ENCODE results near the gene ATP10B.

ATP10B gene

GRCh38 chr5:160556846-160557245 is 295.2 kb downstream of the ATP10B start:
- H3K4me3 ChIP-seq (replicated peaks; ENCODE audit: low read depth, low read length), result no peak overlapping the region
- H3K27me3 ChIP-seq (replicated peaks; ENCODE audit: control insufficient read depth, insufficient read depth, low read length), result no peaks in the 10 kb centered on the region
- no peak for DNase-seq (ENCODE audit: extremely low read depth, insufficient read length)
- no peak for TF ChIP-seq CTCF (IDR thresholded peaks at IDR 0.05; ENCODE audit: insufficient read depth, low read length, poor library complexity, severe bottlenecking)
- no peaks in the 10 kb centered on the region for H3K36me3 ChIP-seq (ENCODE audit: control insufficient read depth, insufficient read depth, low read length)

GRCh38 chr5:160555971-160556631 is 295.9 kb downstream of the ATP10B start:
- TF ChIP-seq CTCF (IDR thresholded peaks at IDR 0.05; ENCODE audit: insufficient read depth, low read length, poor library complexity, severe bottlenecking), result no peak
- H3K36me3 ChIP-seq (ENCODE audit: control insufficient read depth, insufficient read depth, low read length), result no peaks in the 10 kb centered on the region
- no peak overlapping the region for H3K4me3 ChIP-seq (replicated peaks; ENCODE audit: low read depth, low read length)
- no peak for DNase-seq (ENCODE audit: extremely low read depth, insufficient read length)
- no peaks in the 10 kb centered on the region for H3K27me3 ChIP-seq (replicated peaks; ENCODE audit: control insufficient read depth, insufficient read depth, low read length)

- Histone ChIP-seq H3K27me3 (replicated peaks; ENCODE audit: control insufficient read depth, insufficient read depth, low read length) (no peaks in the 10 kb centered on the region), H3K4me3 (replicated peaks; ENCODE audit: low read depth, low read length) (no peak overlapping the region), H3K36me3 (ENCODE audit: control insufficient read depth, insufficient read depth, low read length) (no peaks in the 10 kb centered on the region)
- no peak for TF ChIP-seq CTCF (IDR thresholded peaks at IDR 0.05; ENCODE audit: insufficient read depth, low read length, poor library complexity, severe bottlenecking)
- no peak for DNase-seq (ENCODE audit: extremely low read depth, insufficient read length)
Observed at GRCh38 chr5:160555581-160555970, 296.4 kb downstream of the ATP10B start.

- H3K4me3 ChIP-seq (replicated peaks; ENCODE audit: low read depth, low read length), result no peak overlapping the region
- no peaks in the 10 kb centered on the region for H3K27me3 ChIP-seq (replicated peaks; ENCODE audit: control insufficient read depth, insufficient read depth, low read length)
- TF ChIP-seq CTCF (IDR thresholded peaks at IDR 0.05; ENCODE audit: insufficient read depth, low read length, poor library complexity, severe bottlenecking), result no peak
- DNase-seq (ENCODE audit: extremely low read depth, insufficient read length), result no peak
- H3K36me3 ChIP-seq (ENCODE audit: control insufficient read depth, insufficient read depth, low read length), result no peaks in the 10 kb centered on the region
Observed at GRCh38 chr5:160550075-160550474, 301.9 kb downstream of the ATP10B start.

GRCh38 chr5:160548949-160549645 is 302.9 kb downstream of the ATP10B start:
- Histone ChIP-seq H3K4me3 (replicated peaks; ENCODE audit: low read depth, low read length) (no peak overlapping the region), H3K36me3 (ENCODE audit: control insufficient read depth, insufficient read depth, low read length) (no peaks in the 10 kb centered on the region), H3K27me3 (replicated peaks; ENCODE audit: control insufficient read depth, insufficient read depth, low read length) (no peaks in the 10 kb centered on the region)
- TF ChIP-seq CTCF (IDR thresholded peaks at IDR 0.05; ENCODE audit: insufficient read depth, low read length, poor library complexity, severe bottlenecking), result no peak
- no peak for DNase-seq (ENCODE audit: extremely low read depth, insufficient read length)

Measured in GM06990 (cell line).